Liver (tissue), 9 donors: ENCODE measurements around the gene IL1RN. TPM values are rescaled to one million over a fixed set of nuclear protein-coding genes. Genes with fewer than 3 reads are reported as not detected.
A peak's percentile ranks its signal among the peaks of the same experiment; 100 is the strongest.

Source experiments
- DNase-seq: peaks from one replicate; pipeline ENCODE4 v3.0.0-alpha.2; 2017; ENCODE audit warnings: low spot score
- H3K27ac ChIP-seq, 2 donors: one replicate each; pipeline ENCODE4 v1.7.0; 2013; ENCODE audit warnings: inconsistent platforms in 2 of 2, low read length in 2 of 2, control low read depth in 1 of 2, low read depth in 1 of 2, mild to moderate bottlenecking in 1 of 2
- H3K27me3 ChIP-seq, 4 donors: one replicate each; pipeline versions ENCODE4 v1.6.1 to v1.7.0; 2013; ENCODE audit warnings: low read length in 3 of 4, inconsistent platforms in 1 of 4, mild to moderate bottlenecking in 1 of 4, moderate library complexity in 1 of 4; ENCODE audit not compliant: control insufficient read depth in 4 of 4, insufficient read depth in 4 of 4
- H3K36me3 ChIP-seq, 4 donors: one replicate each; pipeline versions ENCODE4 v1.6.1 to v1.7.0; 2013; ENCODE audit warnings: low read length in 3 of 4, mild to moderate bottlenecking in 3 of 4, low read depth in 1 of 4, moderate library complexity in 1 of 4; ENCODE audit not compliant: control insufficient read depth in 4 of 4, insufficient read depth in 3 of 4
- H3K4me1 ChIP-seq, 4 donors: one replicate each; pipeline versions ENCODE4 v1.6.1 to v1.7.0; 2013; ENCODE audit warnings: low read length in 3 of 4, mild to moderate bottlenecking in 3 of 4, moderate library complexity in 1 of 4; ENCODE audit not compliant: control insufficient read depth in 4 of 4, insufficient read depth in 4 of 4
- H3K4me3 ChIP-seq, 3 donors: one replicate each; pipeline versions ENCODE4 v1.6.1 to v1.7.0; 2013; ENCODE audit warnings: low read length in 3 of 3, control low read depth in 1 of 3, low read depth in 1 of 3, mild to moderate bottlenecking in 1 of 3
- H3K9ac ChIP-seq, 2 donors: one replicate each; pipeline ENCODE4 v1.7.0; 2013; ENCODE audit warnings: low read length in 2 of 2, mild to moderate bottlenecking in 2 of 2, moderate library complexity in 2 of 2, control low read depth in 1 of 2, low read depth in 1 of 2
- H3K9me3 ChIP-seq, 4 donors: one replicate each; pipeline versions ENCODE4 v1.6.1 to v1.7.0; 2013; ENCODE audit warnings: low read length in 3 of 4; ENCODE audit not compliant: control insufficient read depth in 4 of 4
- ATF3 ChIP-seq: IDR thresholded peaks from 2 replicates; pipeline ENCODE4 v1.6.1; 2016; ENCODE audit warnings: antibody characterized with exemption
- CTCF ChIP-seq: fragments of 150-350 bp; IDR thresholded peaks from 2 replicates; pipeline ENCODE4 v1.5.1; 2017; ENCODE audit warnings: improper control_type of control experiment, low read depth, low read length; ENCODE audit not compliant: missing input control
- EGR1 ChIP-seq, 2 donors: IDR thresholded peaks; 2 replicates each; pipeline ENCODE4 v1.6.1; 2016 to 2018; ENCODE audit warnings: antibody characterized with exemption in 2 of 2, low read depth in 2 of 2
- FOXA1 ChIP-seq: IDR thresholded peaks from 2 replicates; pipeline ENCODE4 v1.6.1; 2016; ENCODE audit warnings: antibody characterized with exemption
- FOXA2 ChIP-seq: IDR thresholded peaks from 2 replicates; pipeline ENCODE4 v1.6.1; 2016; ENCODE audit warnings: antibody characterized with exemption
- GABPA ChIP-seq, 2 donors: IDR thresholded peaks in 1 of 2; conservative IDR thresholded peaks in 1 of 2; 2 replicates each; pipeline ENCODE4 v1.6.1; 2016; ENCODE audit warnings: antibody characterized with exemption in 2 of 2, mild to moderate bottlenecking in 1 of 2, moderate library complexity in 1 of 2
- HNF4A ChIP-seq, 2 donors: conservative IDR thresholded peaks; 2 replicates each; pipeline ENCODE4 v1.6.1; 2016; ENCODE audit warnings: antibody characterized with exemption in 2 of 2, mild to moderate bottlenecking in 2 of 2
- HNF4G ChIP-seq: IDR thresholded peaks from 2 replicates; pipeline ENCODE4 v1.6.1; 2016; ENCODE audit warnings: antibody characterized with exemption
- JUND ChIP-seq, 2 donors: IDR thresholded peaks; 2 replicates each; pipeline ENCODE4 v1.6.1; 2016; ENCODE audit warnings: antibody characterized with exemption in 2 of 2
- MAX ChIP-seq: IDR thresholded peaks from 2 replicates; pipeline ENCODE4 v1.6.1; 2016; ENCODE audit warnings: antibody characterized with exemption
- NR2F2 ChIP-seq: IDR thresholded peaks from 2 replicates; pipeline ENCODE4 v1.6.1; 2016; ENCODE audit warnings: antibody characterized with exemption
- RAD21 ChIP-seq, 2 donors: IDR thresholded peaks; 2 replicates each; pipeline ENCODE4 v1.6.1; 2016; ENCODE audit warnings: antibody characterized with exemption in 2 of 2, mild to moderate bottlenecking in 2 of 2
- REST ChIP-seq: IDR thresholded peaks from 2 replicates; pipeline ENCODE4 v1.6.1; 2016; ENCODE audit warnings: antibody characterized with exemption, mild to moderate bottlenecking
- RXRA ChIP-seq, 2 donors: IDR thresholded peaks; 2 replicates each; pipeline ENCODE4 v1.6.1; 2017 to 2018; ENCODE audit warnings: antibody characterized with exemption in 2 of 2, mild to moderate bottlenecking in 1 of 2
- SP1 ChIP-seq: IDR thresholded peaks from 2 replicates; pipeline ENCODE4 v1.6.1; 2018; ENCODE audit warnings: antibody characterized with exemption, mild to moderate bottlenecking
- TAF1 ChIP-seq: conservative IDR thresholded peaks from 2 replicates; pipeline ENCODE4 v1.6.1; 2016; ENCODE audit warnings: antibody characterized with exemption, mild to moderate bottlenecking
- YY1 ChIP-seq: IDR thresholded peaks from 2 replicates; pipeline ENCODE4 v1.6.1; 2016; ENCODE audit warnings: antibody characterized with exemption, mild to moderate bottlenecking
- ZBTB33 ChIP-seq: IDR thresholded peaks from 2 replicates; pipeline ENCODE4 v1.6.1; 2016; ENCODE audit warnings: antibody characterized with exemption
- WGBS: extraction: QIAGEN DNeasy Blood & Tissue Kit; methylation state at CpG from one replicate; pipeline ENCODE4 v1.1.7; 2013; 5-methylcytosine and 5-hydroxymethylcytosine counted together
- polyA plus RNA-seq, 2 donors: library from polyadenylated mRNA; stranded (reverse) in 1 of 2; unstranded in 1 of 2; fragments of 200-250 nt in 1 of 2; fragments of >200 nt in 1 of 2; fragmentation: Nextera tagmentation in 1 of 2; extraction: Ambion mirVana in 1 of 2; gene quantifications; one replicate each; pipeline versions ENCODE4 v1.2.1 to v1.2.3, GENCODE V29; 2013 to 2015
- total RNA-seq, 2 donors: library from RNA; depleted of rRNA; stranded (reverse); fragments of >200 nt; gene quantifications; one replicate each; pipeline ENCODE4 v1.2.3, GENCODE V29; 2014
- donor health status: healthy.
- donor health status: healthy.
- donor health status: healthy.
- donor health status: healthy.
- donor health status: healthy.

IL1RN gene
- total and polyA plus RNA-seq, 4 donors, result 3.9 to 121 (median 25.8) TPM

GRCh38 chr2:113164930-113165585, 37.7 kb downstream of the IL1RN start:
- Histone ChIP-seq H3K4me3 (no peak overlapping the region), H3K4me1 (peaks cover 9 to 56% (median 42%) of the 10 kb centered on the region in 4 donors), H3K36me3 (peaks cover 0 to 1% (median 0%) of the 10 kb centered on the region in 4 donors), H3K27ac (peak overlapping the region; percentile 19 to 50), H3K9ac (peak overlapping the region in 1 of 2 donors; percentile 64), H3K9me3 (no peaks in the 10 kb centered on the region), H3K27me3 (no peaks in the 10 kb centered on the region)
- TF ChIP-seq CTCF, result no peak
- TF ChIP-seq REST, result peak; percentile 32
- TF ChIP-seq HNF4G, result peak; percentile 45
- peak in 1 of 2 donors; percentile 45 for TF ChIP-seq JUND (IDR thresholded peaks at IDR 0.05)
- peak in 1 of 2 donors; percentile 35 for TF ChIP-seq RAD21 (IDR thresholded peaks at IDR 0.05)
- no peak for TF ChIP-seq ATF3
- peak; percentile 73 for TF ChIP-seq NR2F2
- peak; percentile 80 to 91 for TF ChIP-seq RXRA (IDR thresholded peaks at IDR 0.05)
- TF ChIP-seq MAX, result peak; percentile 67
- peak; percentile 82 to 90 for TF ChIP-seq HNF4A (conservative IDR thresholded peaks at IDR 0.05)
- peak; percentile 65 for TF ChIP-seq SP1
- TF ChIP-seq EGR1 (IDR thresholded peaks at IDR 0.05; ENCODE audit: low read depth in 2 of 2), result peak in 1 of 2 donors; percentile 43
- no peak for TF ChIP-seq GABPA (IDR thresholded peaks at IDR 0.05 in 1 of 2, conservative IDR thresholded peaks at IDR 0.05 in 1 of 2)
- no peak for TF ChIP-seq FOXA2
- peak; percentile 13 for TF ChIP-seq FOXA1
- TF ChIP-seq TAF1, result no peak
- no peak for TF ChIP-seq ZBTB33
- TF ChIP-seq YY1, result peak; percentile 75
- 49% methylated on average over 10 of the region's 10 CpGs for WGBS
- no peak for DNase-seq
